HG02840 (cell line): ENCODE results near the gene LBX1.

Experiments used
- ATAC-seq: cut with Tn5 transposase; IDR thresholded peaks from one replicate; pipeline ENCODE4 v1.9.1; 2021; ENCODE audit warnings: mild to moderate bottlenecking, moderate library complexity, moderate number of reproducible peaks; ENCODE audit not compliant: unreplicated experiment, low FRiP score

LBX1 gene, protein sequence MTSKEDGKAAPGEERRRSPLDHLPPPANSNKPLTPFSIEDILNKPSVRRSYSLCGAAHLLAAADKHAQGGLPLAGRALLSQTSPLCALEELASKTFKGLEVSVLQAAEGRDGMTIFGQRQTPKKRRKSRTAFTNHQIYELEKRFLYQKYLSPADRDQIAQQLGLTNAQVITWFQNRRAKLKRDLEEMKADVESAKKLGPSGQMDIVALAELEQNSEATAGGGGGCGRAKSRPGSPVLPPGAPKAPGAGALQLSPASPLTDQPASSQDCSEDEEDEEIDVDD

DNA sequence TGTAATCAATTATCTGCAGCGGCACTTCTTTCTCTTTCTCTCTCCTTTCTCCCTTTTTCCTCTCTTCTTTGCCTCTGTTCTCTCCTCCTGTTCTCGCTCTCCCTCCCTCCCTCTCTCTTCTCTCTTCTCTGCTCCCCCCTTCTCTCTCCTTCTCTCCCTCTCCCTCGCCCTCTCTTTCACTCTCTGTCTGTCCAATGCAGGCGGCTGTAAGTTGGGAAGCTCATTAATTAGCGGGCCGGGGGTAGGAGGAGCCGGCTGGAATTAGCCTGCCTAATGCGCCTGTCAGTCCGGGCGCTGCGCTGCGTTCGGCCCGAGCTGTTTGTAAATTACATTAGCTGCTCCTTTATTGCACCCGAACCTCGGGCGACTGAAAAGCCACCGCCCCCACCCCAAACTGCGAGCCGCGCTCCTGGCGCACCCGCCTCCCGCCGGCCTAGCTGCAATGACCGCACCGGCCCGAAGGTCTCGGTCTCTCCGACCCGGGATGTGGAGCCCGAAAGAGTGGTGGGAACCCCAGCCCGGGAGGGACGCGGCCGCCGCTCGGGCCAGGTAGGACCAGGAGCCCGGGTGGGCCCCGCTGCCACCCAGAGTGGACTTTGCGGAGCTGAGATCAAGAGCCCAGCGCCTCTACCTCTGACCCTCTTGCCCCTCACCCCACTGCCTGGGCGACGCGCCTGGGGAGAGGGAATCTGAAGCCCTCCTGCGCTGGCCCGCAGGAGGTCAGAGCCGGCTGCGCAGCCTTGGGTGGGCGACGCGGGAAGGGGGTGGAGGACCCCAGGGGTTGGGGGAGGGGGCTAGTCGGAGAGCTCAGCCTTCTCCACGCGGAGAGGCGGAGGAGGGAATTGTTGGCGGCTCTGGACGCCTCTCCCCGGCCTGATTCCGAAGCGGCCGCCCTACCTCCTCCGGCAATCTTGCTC lies at the start of gene LBX1:
Gene LBX1, minus strand, starts transcription at position 198 of the 917 bp plus-strand sequence. CDS start 648 bp downstream, outside the sequence.
- ATAC-seq, result no peak

DNA sequence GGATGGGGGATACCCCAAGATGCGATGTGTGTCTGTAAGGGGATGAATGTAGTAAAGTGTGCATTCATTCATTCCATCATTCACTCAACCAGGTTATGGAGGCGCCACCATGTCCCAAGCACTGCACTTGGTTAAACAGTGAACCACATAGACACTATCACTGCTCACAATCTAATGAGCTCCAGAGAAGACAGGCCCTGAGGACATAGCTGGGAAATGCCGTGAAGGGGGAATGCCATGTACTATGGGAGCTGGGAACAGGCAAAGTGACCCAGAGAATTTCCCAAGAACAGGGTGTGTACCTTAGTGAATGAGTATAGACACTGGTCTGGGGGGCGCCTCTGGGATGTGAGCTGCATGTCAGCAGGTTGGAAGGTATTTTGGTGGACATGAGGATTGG lies 44.5 kb upstream of the LBX1 start:
- ATAC-seq, result no peak

DNA sequence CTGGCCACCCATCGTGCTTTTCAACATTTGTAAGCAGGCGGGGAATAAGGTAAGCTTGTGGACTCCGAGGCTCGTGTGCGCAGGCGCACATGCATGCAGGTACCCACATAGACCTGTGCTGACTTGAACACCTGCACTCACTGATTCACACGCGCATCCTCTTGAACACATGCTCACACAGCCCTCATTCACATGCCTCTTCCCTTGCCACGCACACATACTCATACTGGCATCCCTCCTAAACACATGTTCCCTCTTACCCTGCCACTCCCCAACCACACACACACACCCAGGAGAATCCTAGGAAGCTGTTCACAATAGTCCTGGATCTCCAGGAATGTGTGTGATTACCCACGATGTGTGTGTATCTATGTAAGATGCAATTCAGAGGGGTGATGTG lies 44.1 kb upstream of the LBX1 start:
- no peak for ATAC-seq

DNA sequence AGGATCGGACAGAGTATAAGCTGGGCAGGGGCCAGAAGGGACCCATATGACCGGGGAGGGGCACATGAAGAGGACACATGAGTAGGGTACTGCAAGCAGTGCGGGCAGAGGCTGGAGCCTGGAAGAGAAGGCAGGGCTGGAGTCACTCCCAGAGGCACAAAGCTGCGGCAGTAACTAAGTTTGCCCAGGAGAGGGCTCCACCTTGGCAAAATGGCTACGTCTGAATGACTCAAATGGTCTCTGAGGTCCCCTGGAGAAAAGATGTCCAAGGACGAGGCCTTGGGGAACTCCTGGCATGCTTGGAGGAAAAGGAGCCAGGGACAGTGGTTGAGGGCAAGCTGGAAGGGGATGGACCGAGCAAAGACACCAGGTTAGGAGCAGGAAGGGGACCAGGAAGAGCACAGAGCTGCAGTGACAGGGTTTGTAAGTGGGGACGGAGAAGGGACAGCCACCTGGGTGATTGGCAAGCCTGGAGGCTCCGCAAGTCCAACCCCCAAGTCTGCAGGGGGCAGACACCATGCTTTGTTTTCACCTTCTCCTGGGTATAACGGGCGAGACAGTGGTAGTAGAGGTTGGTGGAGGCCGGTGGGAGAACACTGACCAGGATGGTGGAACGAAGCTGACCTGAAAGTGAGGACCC lies 43.1 kb upstream of the LBX1 start:
- ATAC-seq, result no peak

DNA sequence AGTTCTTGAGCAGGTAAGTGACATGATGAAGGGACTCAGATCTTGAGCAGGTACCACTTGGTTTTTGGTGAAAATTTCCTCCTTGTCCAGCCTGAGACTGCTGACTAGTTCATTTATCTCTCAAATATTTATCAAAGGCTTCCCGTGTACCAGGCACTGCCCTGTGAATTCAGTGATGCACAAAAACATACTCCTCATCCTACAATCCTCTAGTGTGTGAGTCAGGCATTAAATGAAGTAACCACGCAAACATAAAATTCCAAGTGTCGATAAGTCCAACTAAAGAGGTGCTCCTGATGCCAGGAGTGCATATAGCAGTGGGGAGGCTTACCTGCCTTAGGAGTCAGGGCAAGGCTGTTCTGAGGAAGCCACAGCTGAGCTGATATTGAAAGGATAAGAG lies 41.5 kb upstream of the LBX1 start:
- ATAC-seq, result no peak

DNA sequence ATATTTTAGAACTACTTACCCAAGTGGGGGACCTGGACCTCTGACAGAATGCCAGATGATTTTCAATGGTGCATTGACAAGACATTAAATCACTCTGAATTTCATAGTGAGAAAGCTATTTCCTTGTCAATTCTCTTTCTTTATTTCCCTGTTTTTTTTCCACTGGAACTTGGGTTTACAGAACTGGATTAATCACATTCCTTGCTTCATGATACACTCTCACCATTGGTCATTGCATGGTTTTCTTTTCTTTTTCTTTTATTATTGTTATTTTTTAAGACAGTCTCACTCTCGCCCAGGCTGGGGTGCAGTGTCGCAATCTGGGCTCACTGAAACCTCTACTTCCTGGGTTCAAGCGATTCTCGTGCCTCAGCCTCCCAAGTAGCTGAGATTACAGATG lies 38.5 kb upstream of the LBX1 start:
- ATAC-seq, result no peak

DNA sequence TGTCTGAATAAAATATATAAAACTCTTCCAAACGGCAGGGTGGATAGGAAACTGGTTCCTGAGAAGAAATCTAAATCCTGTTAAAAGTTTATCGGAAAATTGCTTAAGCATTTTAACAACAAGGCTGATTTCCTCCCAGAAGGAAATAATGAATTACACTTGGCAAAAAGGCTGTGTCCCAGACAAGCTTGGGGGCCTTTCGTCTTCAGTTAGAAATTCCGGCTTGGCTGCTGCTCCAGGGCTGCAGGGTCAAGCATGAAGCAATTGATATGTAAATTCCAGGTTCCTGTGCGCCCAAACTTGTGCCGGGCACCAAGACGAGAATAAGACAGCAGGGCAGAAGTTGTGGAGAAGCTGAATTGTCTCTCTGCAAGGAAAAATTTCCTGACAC lies 38.0 kb upstream of the LBX1 start:
- no peak for ATAC-seq

DNA sequence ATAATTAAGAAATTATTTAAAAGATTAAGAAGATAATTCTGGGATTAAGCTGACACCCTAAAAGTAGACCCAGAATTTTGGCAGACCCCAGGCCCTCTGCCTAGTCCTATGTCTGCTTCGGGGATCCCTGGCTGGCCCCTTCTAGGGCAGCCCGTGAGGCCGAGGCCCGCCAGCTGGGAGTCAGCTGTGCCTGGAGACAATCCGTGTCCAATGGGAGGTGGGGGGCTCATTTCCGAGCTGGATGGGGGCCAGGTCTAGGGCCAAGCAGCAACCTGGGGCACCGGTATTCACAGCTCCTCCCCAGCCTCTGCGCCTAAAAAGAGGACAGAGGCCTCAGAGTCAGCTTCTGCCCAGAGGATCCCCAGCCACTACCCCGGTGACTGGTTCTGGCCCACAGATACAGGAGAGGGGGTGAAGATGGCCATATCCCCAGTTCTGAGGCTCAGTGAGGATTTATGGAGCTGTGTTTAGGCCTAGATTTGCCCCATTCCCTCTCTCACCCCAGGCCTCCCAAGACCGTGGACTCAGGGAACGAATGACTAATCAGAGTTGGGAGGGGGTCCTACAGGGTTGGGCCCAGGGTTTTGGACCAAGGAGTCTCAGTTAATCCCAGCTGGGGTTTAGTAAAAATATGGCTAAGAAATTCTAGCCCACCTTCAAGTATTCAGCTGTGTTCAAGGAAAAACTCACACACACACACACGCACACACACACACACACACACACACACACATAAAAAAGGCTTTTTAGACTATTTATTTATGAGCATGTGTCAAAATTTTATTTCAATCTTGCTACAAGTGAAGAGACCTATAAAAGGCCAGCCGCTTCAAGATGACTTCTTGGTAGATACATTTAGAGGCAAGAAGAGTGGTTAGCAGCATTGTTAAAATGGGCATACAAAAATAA lies 37.4 kb upstream of the LBX1 start:
- no peak for ATAC-seq

DNA sequence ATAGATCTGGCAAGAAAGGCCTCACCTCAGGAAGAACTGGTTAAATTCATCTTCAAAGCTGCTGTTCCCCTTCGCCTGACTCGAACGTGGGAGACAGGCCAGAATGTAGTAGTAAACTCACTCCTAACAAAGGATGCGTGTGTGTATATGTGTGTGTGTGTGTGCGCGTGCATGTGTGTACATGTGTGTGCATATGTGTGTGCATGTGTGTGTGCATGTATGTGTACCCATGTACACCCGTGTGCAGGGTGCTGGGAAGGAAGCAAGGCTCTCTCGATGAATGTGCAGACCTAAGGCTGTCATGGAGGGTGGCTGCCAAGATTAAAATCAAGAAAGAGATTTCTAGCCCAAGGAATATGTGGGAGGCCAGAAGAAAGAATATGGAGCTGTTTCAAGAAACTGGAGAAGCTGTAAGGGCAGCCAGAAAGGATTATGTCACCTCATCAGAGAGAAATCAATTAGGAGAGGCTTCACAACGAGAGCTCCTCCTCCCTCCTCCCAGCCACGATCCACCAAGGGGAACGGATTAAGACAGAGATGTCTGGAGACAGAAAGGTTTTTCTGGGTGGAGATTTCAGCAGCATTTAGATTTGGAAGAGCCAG lies 34.0 kb upstream of the LBX1 start:
- ATAC-seq, result no peak

DNA sequence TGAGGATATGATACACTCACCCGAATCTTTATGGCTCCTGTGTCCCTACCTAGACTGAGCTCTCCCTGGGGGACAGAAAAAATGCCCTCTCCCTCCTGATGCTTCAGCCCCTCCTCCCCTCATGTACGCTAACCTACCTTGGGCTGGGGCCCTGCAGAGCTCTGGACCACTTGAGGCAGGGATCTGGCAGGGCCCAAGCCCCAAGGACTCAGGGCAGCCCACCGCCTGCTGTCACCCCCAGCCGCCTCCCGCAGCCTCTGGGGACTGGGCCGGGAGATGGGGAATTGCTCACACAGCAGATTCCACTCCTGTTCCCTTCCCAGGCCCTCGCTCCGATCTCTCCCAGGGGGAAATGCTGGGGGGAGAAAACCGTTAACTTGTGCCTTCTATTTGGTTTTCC lies 32.9 kb upstream of the LBX1 start:
- no peak for ATAC-seq

DNA sequence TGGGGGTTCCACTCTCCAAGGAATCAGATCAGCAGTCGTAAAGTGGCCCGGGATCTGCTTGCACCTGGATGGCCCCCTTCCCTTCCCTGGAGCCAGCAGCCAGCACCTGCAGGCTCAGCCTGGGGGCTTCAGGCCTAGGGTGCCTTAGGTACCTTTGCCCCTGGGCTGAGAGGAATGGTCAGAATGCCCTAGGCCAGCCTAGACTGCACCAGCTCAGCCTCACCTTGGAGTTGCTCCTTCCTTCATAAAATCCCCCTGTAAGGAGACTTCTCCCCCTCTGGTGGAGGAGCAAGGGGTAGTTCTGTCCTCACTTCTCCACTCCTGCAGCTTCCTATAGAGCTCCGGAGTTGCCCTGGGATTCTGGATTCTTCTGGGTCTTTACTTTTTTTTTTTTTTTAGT lies 32.4 kb upstream of the LBX1 start:
- no peak for ATAC-seq

DNA sequence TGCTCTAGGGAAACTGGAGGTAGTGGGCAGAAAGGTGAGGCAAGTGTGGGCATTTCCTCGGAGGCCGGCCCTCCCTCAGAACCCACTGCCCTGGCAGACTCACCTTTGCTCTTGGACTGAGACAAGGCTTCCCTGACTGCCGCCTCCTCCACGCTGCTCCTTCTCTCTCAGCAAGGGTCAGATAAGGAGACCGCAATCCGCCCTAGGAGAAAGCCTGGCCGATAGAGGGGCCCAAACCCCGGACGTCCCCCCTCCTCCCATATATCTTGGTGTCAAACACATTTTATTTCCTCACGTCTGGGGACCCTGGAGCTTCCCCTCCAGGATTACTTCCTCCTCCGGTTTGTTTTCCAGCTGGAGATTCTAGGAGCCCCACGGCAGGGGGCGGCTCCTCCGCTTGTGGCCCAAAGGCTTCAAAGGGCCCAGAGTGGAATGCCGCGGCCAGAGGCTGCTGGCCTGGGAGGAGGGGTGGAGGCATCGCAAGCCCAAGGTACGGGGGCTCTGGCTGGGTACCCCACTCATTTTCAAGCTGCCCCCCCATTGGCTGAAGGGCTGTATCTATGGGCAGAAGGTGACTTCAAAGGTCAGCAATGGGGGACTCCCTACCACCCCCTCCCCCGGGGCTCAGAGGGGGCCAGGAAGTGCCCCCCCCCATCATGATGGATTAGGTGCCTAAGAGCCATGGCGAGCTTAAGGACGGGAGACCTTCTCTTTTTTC lies 31.7 kb upstream of the LBX1 start:
- no peak for ATAC-seq

DNA sequence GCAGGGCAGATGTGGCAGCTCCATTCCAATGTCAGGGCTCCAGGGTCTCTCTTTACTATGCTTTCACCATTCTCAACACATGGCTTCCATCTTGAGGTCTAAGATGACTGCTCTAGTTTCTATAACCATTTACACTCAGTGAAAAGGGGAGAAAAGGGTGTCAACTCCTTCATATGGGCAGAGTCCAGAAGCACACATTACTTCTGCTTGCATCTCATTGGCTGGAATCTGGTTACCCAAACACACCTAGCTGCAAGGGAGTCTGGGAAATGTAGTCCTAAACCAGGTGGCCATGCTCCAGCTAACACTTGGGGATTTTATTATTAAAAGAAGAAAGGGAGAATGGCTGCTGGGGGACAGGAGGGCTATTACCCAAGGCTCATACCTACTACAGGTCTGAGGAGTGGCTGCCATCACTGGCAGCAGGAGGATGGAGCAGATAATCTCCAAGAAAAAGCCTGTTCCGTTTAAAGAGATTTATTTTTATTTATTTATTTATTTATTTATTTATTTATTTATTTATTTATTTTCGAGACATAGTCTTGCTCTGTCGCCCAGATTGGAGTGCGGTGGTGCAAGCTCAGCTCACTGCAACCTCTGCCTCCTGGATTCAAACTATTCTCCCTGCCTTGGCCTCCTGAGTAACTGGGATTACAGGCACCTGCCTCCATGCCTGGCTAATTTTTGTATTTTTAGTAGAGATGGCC lies 29.1 kb upstream of the LBX1 start:
- no peak for ATAC-seq

DNA sequence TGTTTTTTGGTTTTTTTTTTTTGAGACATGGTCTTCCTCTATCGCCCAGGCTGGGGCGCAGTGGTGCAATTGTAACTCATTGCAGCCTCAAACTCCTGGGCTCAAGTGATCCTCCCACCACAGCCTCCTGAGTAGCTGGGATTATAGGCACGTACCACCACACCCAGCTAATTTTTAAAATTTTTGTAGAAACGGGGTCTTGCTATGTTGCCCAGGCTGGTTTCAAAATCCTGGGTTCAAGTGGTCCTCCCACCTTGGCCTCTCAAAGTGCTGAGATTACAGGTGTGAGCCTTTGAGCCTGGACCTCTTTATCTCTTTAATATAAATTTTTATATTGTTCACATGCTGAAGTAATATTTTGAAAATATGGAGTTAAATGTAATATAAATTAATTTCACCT lies 28.2 kb upstream of the LBX1 start:
- no peak for ATAC-seq

DNA sequence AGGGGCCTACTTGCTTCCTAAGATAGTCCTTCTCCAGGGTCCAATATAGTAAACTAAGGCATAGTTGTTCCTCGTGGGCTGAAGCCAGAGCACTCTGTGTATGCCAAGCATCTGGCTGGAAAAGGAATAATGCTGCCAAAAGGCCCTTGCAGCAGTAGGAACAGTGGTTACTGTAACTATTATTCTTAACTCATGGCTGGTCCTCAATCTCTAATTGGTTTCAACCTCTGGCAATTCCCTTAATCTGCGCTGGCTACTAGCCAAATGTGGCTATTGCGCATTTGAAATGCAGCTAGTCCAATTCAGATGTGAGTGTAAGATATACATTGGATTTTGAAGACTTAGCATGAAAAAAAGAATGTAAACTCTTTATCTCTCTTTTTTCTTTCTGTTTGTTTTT lies 27.8 kb upstream of the LBX1 start:
- no peak for ATAC-seq

DNA sequence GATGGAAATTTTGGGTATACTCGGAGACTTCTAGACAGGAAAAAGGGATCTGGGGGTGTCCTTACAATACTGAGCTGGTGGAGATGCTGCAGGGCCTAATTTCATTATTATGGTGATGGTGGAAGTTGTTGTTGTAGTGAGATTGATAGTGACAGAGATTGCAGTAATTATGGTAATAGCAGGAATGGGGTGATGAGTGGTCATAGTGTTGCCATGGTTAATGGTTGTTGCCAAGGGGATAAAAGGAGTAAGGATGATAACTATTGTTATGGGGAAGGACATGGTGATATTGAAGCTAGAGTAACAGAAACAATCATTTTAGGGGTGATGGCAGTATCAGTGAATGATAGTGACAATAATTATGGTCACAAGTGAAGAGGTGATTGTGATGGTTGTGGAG lies 27.1 kb upstream of the LBX1 start:
- no peak for ATAC-seq

DNA sequence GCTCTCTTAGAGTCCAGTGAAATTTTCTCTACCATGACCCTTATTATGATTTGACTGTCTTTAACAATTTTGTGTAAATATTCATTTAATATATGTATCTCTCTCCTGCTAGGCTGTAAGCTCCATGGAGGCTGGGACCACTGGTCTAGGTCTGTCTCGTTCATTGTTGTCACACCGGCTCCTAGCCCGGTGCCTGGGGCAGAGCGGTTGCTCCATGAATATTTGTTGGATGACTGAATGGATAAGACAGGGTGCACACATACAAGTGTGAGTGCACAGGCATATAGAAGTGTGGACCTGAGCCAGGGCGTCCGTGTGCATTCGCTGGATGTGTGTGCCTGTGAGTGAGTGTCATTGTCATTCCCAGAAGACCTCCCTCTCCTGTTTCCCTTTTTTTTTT lies 20.9 kb upstream of the LBX1 start:
- no peak for ATAC-seq

DNA sequence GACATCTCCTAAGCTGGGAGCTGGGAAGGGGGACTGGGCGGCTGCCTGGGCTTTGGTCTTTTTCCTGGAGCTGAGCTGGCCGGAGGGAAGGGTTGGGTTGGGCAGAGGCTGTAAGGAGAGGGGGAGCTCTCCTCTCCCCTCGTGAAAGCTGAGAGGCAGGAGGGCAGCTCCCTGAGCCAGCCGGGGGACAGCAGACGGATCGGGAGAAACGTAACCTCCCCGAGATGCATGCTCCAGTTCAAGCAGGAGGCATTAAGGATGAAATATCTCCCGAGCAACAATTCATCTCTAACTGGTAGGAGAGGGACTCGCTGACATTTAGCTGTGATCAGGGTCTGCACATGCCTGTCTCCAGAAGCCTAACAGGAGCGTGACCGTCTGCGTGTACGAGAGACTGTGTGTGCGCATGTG lies 19.9 kb upstream of the LBX1 start:
- ATAC-seq, result no peak

DNA sequence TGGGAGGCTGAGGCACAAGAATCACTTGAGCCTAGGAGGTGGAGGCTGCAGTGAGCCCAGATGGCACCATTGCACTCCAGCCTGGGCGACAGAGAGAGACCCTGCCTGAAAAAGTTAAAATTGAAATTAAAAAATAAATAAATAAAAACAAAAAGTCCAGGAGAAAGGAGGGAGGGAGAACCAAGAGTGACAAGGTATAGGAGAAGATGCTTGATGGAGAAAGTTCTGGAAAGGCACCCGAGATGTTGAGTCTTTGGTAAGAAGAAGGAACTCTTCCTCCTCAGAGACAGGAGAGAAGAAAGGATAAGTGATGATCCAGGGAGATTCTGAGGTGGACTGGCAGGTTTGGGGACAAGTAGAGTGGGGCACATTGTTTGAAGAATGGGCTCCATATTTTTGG lies 17.4 kb upstream of the LBX1 start:
- no peak for ATAC-seq
